NCI-H82 (cell line): ENCODE results near the gene ATAD3B.
A peak's percentile ranks its signal among the peaks of the same experiment; 100 is the strongest.
"Not testable (repeated sequence)": the region's sequence is repeated elsewhere in the genome, so short reads cannot be mapped to it uniquely, and the experiment has no call there.

ENCODE experiments used
- DNase-seq: peaks from one replicate; lab custom pipeline; 2025; lab: John Stamatoyannopoulos, UW

ATAD3B gene

GRCh38 chr1:1479547-1480487 lies 8.3 kb downstream of the ATAD3B start:
- DNase-seq = no peak

DNA sequence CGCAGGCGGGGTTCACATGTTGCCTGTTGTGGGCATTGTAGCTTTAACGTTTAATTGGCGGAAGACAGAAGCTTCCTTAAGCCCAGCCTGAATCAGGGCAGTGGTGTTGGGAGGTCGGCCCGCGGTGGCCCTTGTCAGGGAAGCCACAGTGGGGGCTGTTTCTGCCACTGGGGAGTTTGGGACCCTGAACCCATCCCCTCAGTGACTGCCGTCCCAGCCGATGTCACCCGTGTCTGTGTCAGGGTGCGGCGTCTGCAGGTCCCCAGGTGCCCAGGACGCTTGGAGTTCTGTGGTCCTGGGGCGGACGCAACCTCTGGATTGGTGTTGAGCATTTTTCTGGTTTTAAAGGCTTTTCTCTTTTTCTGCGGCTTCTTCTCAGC lies 8.9 kb downstream of the ATAD3B start:
- not testable (repeated sequence) for DNase-seq

GRCh38 chr1:1481811-1482210 lies 10.2 kb downstream of the ATAD3B start:
- not testable (repeated sequence) for DNase-seq

GRCh38 chr1:1482856-1483255 lies 11.3 kb downstream of the ATAD3B start:
- DNase-seq = no peak

DNA sequence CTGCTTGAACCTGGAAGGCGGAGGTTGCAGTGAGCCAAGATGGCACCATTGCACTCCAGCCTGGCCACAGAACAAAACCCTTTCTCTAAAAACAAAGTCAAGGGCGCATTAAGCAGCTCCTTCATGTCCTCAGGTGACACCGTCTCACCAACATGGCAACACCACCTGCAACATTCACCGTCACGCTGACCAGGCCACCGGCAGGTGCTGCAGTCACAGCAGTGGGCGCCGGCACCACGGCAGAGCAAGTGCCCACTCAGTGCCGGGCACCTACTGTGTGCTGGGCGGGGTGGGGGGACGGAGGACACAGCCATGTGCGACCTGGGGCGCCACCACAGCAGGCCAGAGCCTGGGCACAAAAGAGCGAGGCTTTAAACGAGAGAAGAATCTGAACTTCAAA lies 12.1 kb downstream of the ATAD3B start:
- no peak for DNase-seq

GRCh38 chr1:1484976-1485750 lies 13.6 kb downstream of the ATAD3B start:
- DNase-seq = not testable (repeated sequence)

DNA sequence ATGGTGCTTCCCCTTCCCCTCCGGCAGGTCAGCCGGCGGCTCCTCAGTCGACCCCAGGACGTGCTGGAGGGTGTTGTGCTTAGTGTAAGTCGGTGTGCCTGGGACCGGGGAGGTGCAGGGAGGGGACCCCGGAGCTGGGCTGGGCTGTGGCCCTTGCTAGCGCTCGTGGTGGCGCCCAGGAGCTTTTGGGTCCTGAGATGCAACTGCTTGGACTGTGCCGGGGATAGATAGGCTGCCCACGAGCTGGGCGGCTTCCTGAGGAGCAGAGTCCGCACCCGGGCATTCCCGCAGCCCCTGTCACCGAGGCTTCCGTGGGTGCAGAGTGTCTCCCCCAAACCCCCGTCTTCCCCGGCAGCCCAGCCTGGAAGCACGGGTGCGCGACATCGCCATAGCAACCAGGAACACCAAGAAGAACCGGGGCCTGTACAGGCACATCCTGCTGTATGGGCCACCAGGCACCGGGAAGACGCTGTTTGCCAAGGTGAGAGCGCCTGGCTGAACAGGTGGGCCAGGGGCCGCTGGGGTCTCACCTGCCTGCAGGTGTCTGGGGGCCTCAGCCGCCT lies 14.3 kb downstream of the ATAD3B start:
- not testable (repeated sequence) for DNase-seq

- no peak for DNase-seq
Observed at GRCh38 chr1:1487701-1488100, 16.1 kb downstream of the ATAD3B start.

- no peak for DNase-seq
Observed at GRCh38 chr1:1489231-1489630, 17.7 kb downstream of the ATAD3B start.

DNA sequence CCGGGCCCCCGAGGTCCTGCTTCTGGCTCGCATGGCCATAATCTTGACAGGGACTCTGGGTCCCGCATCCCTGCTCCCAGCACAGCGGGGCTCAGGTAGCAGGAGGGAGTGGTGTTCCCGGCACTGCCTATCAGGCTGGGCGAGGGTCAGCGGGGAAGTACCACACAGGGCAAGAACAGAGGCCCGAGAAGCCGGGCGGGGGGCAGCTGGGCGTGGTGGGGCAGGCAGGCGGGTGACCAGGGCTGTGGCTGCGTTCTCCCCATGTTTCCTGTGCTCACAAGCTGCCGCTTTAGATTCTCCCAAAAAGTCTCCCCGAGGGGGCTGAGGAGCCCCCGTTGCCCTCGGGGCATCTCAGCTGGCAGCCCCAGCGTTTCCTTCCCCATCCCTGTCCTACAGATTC lies 18.3 kb downstream of the ATAD3B start:
- DNase-seq = no peak

- DNase-seq = no peak
Observed at GRCh38 chr1:1490633-1491230, 19.2 kb downstream of the ATAD3B start.

DNA sequence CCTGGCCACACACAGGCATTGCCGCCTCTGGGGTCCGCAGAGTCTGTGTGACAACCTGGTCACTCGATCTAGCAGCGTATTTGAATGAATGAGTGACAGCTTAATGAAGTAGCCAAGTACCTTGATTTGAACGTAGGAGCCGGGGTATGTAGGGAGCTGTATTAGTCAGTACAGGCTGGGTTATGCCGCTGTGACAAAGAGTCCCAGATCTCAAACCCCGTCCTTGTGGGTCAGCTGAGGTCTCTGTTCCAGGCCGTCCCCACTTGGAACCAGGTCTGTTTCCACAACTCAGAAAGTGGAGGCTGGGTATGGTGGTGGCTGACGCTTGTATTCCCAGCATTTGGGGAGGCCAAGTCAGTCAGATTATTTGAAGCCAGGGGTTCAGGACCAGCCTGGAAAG lies 20.0 kb downstream of the ATAD3B start:
- no peak for DNase-seq

- DNase-seq = not testable (repeated sequence)
Observed at GRCh38 chr1:1494311-1494710, 22.7 kb downstream of the ATAD3B start.

GRCh38 chr1:1495461-1495975 lies 24.0 kb downstream of the ATAD3B start:
- not testable (repeated sequence) for DNase-seq

- peak; percentile 91 for DNase-seq
Observed at GRCh38 chr1:1504777-1505365, 33.3 kb downstream of the ATAD3B start.

DNA sequence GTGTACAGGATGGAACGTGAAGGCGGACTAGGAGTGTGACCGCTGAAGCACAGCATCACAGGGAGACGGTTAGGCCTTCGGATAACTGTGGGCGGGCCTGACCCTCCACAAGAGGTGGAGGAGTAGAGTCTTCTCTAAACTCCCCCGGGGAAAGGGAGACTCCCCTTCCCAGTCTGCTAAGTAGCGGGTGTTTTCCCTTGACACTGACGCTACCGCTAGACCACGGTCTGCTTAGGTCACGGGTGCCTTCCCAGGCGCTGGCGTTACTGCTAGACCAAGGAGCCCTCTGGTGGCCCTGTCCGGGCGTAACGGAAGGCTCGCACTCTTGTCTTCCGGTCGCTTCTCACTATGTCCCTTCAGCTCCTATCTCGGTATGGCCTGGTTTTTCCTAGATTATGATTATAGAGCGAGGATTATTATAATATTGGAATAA lies 33.8 kb downstream of the ATAD3B start:
- peak; percentile 70 for DNase-seq

DNA sequence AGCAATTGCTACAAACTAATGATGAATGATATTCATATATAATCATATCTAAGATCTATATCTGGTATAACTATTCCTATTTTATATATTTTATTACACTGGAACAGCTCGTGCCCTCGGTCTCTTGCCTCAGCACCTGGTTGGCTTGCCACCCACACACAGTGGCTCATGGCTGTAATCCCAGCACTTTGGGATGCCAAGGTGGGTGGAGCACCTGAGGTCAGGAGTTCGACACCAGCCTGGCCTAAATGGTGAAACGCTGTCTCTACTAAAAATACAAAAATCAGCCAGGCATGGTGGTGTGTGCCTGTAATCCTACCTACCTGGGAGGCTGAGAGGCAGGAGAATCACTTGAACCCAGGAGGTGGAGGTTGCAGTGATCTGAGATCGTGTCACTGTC lies 34.2 kb downstream of the ATAD3B start:
- not testable (repeated sequence) for DNase-seq

- DNase-seq = no peak
Observed at GRCh38 chr1:1507305-1507704, 35.7 kb downstream of the ATAD3B start.

DNA sequence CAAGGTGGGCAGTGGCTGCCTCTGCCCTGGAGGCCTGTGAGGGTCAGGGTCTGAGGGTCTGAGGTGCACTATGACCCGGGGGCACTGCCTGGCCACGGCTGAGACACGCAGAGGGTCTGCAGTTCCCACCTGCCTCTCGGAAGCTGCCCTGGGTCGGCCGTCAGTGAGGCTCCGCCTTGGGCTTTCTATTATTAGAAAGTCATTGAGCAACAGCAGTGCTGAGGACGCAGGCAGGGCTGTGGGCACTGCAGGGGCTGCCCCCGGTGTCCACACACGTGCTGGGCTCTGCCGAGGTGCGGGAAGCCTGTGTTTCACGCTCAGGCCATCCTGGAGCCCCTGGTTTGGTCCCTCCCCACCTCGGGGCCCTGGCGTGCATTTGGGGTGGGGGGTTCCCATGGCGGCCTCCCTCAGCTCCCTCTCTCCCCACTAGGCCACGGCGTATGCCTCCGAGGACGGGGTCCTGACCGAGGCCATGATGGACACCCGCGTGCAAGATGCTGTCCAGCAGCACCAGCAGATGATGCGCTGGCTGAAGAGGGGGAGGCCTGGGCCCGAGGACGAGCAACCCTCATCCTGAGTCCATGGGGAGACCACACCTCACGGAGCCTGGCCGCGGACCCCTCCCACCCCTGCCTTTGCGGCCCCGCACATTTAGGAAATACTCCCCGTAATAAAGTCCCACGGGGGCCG lies 37.4 kb downstream of the ATAD3B start:
- DNase-seq = not testable (repeated sequence)

DNA sequence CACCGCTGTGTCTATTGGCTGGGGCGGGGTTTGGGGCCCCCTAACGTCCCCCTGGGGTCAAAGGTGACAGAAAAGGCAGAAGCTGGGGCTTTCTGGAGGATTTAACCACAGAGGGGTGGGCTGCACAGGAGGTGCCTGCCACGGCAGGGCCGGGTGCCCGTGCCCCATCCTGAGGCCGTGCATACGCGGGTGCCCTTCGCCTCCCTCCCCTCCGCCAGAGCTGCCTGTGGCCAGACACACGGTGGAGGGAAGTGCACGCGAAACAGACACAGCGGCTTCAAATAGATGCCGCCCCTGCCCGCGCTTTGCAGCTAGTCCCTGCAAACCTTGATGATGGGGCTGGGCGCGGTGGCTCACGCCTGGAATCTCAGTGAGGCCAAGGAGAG lies 37.9 kb downstream of the ATAD3B start:
- not testable (repeated sequence) for DNase-seq
